NCI-H345 treated with DMSO at 0.1 percent for 48 hours (cell line): Measurements from ENCODE around the gene UBE2O.

Experiments used
- DNase-seq: peaks from one replicate; lab custom pipeline; 2025; ENCODE audit not compliant: unreplicated experiment; lab: John Stamatoyannopoulos, UW

The UBE2O gene

GRCh38 chr17:76395980-76396379, 57.0 kb downstream of the UBE2O start:
- DNase-seq: no peak

GRCh38 chr17:76394166-76394565, 58.8 kb downstream of the UBE2O start:
- no peak for DNase-seq

- DNase-seq: no peak
Observed at GRCh38 chr17:76391200-76391715, 61.7 kb downstream of the UBE2O start.

- no peak for DNase-seq
Observed at GRCh38 chr17:76390003-76390421, 62.9 kb downstream of the UBE2O start.

GRCh38 chr17:76388966-76389888, 63.7 kb downstream of the UBE2O start:
- no peak for DNase-seq

GRCh38 chr17:76386966-76387765, 65.8 kb downstream of the UBE2O start:
- DNase-seq: no peak

- peak; percentile 78 for DNase-seq
Observed at GRCh38 chr17:76385892-76386786, 66.8 kb downstream of the UBE2O start.

- no peak for DNase-seq
Observed at GRCh38 chr17:76384987-76385891, 67.7 kb downstream of the UBE2O start.

GRCh38 chr17:76384222-76384986, 68.5 kb downstream of the UBE2O start, which contains the start of gene SPHK1:
TSS of gene SPHK1 (plus strand) at chr17:76384609. CDS start at chr17:76385645, 1,036 bp downstream.
- DNase-seq: no peak

GRCh38 chr17:76383546-76384221, 69.3 kb downstream of the UBE2O start:
- no peak for DNase-seq

GRCh38 chr17:76382803-76383545, 70.0 kb downstream of the UBE2O start:
- DNase-seq: no peak

GRCh38 chr17:76382351-76382802, 70.6 kb downstream of the UBE2O start:
- no peak for DNase-seq

- no peak for DNase-seq
Observed at GRCh38 chr17:76381633-76382350, 71.2 kb downstream of the UBE2O start.

- no peak for DNase-seq
Observed at GRCh38 chr17:76379646-76380376, 73.1 kb downstream of the UBE2O start.

- no peak for DNase-seq
Observed at GRCh38 chr17:76379275-76379641, 73.7 kb downstream of the UBE2O start.
